Stimulated activated CD4-positive, alpha-beta T cell treated with anti-CD3 and anti-CD28 coated beads, Interleukin-4, amount 100 ng/mL, for 1 hour (primary cell): ENCODE data around the gene SPOPL.

ENCODE experiments used
- DNase-seq: peaks from one replicate; pipeline ENCODE4 v3.0.0-alpha.2; 2020

Gene SPOPL

GRCh38 chr2:138609446-138609845 is 107.9 kb downstream of the SPOPL start:
- DNase-seq = no peak

GRCh38 chr2:138610201-138610953 is 108.8 kb downstream of the SPOPL start:
- no peak for DNase-seq

- no peak for DNase-seq
These were observed 113.7 kb downstream of the SPOPL start for GRCh38 chr2:138615257-138615656.

GRCh38 chr2:138617026-138617425 is 115.5 kb downstream of the SPOPL start:
- no peak for DNase-seq

- DNase-seq = no peak
These were observed 117.4 kb downstream of the SPOPL start for GRCh38 chr2:138618971-138619370.

DNA sequence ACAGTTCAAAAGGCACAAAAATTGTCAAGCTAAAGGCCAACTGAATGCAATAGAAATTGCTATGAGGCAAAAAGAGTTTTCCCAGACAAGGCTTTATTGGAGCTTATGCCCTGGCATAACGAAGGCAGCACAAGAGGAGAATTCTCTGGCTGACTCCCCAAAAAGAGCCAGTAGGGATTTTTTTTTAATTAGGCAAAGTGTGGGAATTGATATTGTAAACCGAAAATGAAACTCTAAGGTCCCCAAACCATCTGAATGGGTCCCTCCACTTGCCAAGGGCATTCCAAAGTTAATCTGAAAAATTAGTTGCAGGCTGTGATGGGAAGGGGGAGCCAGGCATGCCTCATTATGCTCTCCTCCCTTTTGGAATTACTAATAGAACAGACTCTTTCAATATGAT is 118.9 kb downstream of the SPOPL start:
- DNase-seq = no peak

DNA sequence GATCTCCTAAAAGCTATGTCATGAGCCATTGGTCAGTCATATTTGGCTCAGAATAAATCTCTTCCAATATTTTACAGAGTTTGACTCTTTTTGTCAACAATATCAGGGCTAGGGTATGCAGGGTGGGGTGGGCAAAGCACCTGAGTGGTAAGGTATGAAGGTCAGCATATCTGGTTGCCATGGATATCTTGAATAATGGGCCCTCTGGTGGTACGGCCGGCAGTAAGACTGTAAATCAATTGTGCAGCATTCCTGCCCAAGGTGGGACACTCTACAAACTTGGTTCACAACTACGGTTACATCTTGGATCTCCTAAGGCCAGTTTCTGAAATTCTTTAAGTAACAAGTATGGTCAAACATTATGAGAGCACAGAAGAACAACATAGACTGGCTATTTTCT is 119.6 kb downstream of the SPOPL start:
- DNase-seq = no peak

GRCh38 chr2:138622613-138623012 is 121.0 kb downstream of the SPOPL start:
- DNase-seq = no peak
